ENCODE results near the gene UBE2M.
A peak's percentile ranks its signal among the peaks of the same experiment; 100 is the strongest.
"Not testable (repeated sequence)": the region's sequence is repeated elsewhere in the genome, so short reads cannot be mapped to it uniquely, and the experiment has no call there.

UBE2M gene

DNA sequence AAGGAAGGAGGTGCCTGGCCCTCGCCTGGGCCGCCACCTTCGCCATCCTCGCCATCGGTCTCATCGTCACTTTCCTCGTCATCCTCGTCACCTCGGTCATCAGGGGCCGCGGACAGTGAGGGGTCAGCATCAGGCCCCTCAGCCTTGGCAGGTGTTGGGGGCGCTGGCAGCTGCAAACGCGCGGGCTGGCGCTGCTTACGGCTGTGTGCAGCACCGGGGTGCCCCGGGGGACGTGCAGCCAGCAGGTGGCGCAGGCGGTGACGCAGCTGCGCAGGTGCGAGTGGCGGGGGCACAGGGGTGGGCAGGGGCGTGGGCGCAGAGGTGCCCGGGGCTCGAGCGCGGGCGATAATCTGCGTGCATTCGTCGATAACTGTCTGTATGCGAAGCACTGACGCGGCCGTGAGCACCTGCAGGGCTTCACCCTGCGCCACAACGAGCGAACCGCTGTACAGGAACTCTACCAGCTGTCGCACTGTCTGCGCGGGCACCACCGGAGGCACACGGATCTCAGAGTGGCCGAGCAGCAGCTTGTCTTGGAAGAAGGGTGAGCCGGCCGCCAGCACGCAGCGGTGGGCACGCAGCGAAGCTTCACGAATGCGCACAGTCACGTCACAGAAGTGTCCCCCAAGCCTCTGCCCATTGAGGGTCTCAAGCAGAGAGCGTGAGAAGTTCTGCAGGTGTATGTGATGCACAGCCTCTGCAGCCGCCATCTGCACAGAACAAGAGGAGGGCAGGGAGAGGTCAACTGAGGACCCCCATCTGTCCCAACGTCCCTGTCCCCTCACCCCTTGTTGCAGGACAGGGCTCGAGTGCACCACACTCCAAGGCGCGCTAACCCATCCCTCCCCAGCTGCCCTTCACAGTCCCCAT, 41.2 kb downstream of the UBE2M start:
- Histone ChIP-seq H3K4me1 (ENCODE audit: control insufficient read depth, insufficient read depth, low read length) (peaks cover 38% of the 10 kb centered on the region), H3K4me3 (ENCODE audit: low read length) (no peak overlapping the region), H3K27me3 (ENCODE audit: control insufficient read depth, insufficient read depth, low read length) (no peaks in the 10 kb centered on the region), H3K9ac (ENCODE audit: low read length) (no peak overlapping the region), H3K36me3 (ENCODE audit: control insufficient read depth, insufficient read depth, low read length) (no peaks in the 10 kb centered on the region), H3K9me3 (ENCODE audit: control insufficient read depth, low read length) (no peaks in the 10 kb centered on the region)

DNA sequence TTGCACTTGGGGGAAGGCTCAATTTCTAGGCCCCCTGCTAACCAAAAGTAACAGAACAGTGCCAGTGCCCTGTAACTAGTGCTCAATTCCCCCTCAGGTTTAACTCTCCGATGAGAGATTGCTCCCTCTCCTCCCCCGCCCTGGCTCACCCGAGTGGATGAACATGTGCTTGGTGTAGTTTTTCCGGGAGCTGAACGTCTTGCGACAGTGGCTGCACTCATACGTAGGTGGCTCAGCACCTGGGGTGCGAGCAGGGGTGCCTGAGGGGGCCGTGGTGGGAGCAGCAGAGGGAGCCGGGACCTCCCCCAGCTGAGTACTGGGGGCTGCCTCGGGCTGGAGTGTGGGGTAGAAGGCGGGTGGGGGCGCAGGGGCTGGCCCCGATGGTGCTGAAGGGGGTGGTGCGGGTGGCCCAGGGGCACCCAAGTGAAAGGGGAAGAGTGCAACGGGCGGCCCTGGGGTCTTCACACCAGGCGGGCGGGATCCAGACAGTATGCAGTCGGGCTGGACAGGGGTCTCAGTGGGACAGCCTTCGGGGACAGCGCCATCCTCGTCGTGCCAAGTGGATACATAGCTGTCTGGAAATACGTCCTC, 42.1 kb downstream of the UBE2M start:
- no peaks in the 10 kb centered on the region for H3K36me3 ChIP-seq (ENCODE audit: control insufficient read depth, insufficient read depth, low read length)
- peaks cover 40% of the 10 kb centered on the region for H3K4me1 ChIP-seq (ENCODE audit: control insufficient read depth, insufficient read depth, low read length)

DNA sequence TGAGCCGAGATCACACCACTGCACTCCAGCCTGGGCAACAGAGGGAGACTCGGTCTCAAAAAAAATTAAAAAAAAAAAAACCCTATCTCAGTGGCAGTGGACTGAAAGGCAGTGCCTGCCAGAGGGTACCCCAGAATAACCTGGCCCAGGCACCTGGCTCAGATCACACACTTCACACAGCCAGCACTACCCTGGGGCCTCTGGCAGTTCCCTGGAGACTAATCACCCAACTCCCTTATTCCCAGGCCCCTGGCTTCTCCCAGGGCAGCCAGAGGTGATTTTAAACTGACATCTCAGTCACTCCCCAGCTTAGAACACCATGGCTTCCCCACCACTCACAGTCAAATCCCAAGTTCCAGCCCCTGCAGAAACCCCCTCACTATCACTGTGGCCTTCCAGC, 43.2 kb downstream of the UBE2M start:
- no peaks in the 10 kb centered on the region for H3K36me3 ChIP-seq (ENCODE audit: control insufficient read depth, insufficient read depth, low read length)
- no peak overlapping the region for H3K4me3 ChIP-seq (ENCODE audit: low read length)
- H3K9me3 ChIP-seq (ENCODE audit: control insufficient read depth, low read length) = no peaks in the 10 kb centered on the region
- H3K4me1 ChIP-seq (ENCODE audit: control insufficient read depth, insufficient read depth, low read length) = peaks cover 38% of the 10 kb centered on the region
- no peaks in the 10 kb centered on the region for H3K27me3 ChIP-seq (ENCODE audit: control insufficient read depth, insufficient read depth, low read length)
- no peak overlapping the region for H3K9ac ChIP-seq (ENCODE audit: low read length)

More for the DNA sequence above, 42.1 kb downstream of the UBE2M start:
- Histone ChIP-seq H3K27me3 (ENCODE audit: control insufficient read depth, insufficient read depth, low read length) (no peaks in the 10 kb centered on the region), H3K9ac (ENCODE audit: low read length) (no peak overlapping the region), H3K9me3 (ENCODE audit: control insufficient read depth, low read length) (no peaks in the 10 kb centered on the region), H3K4me3 (ENCODE audit: low read length) (no peak overlapping the region)

DNA sequence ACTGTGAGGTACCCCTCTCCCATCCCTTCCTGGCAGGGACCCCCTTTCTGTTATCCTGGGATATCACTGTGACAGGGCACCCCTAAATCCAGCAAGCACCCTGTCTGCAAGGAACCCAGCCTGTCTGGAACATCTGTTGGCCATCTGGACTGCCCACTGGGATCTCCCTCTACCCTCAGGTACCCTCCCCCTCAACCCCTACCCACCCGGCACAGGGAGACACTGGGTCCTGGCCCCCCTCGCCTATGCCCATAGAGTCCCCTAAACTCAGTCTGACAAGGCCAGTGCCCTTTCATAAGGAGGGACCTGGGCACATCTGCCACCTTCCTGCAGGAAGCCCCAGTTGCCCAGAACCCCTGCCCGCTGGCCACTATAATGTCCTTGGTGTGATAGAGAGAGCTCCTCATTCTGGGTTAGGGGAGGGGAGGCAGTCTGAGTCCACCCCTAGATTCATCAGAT, 43.8 kb downstream of the UBE2M start:
- no peak overlapping the region for H3K4me3 ChIP-seq (ENCODE audit: low read length)
- no peaks in the 10 kb centered on the region for H3K27me3 ChIP-seq (ENCODE audit: control insufficient read depth, insufficient read depth, low read length)
- peaks cover 38% of the 10 kb centered on the region for H3K4me1 ChIP-seq (ENCODE audit: control insufficient read depth, insufficient read depth, low read length)
- no peaks in the 10 kb centered on the region for H3K36me3 ChIP-seq (ENCODE audit: control insufficient read depth, insufficient read depth, low read length)
- H3K9ac ChIP-seq (ENCODE audit: low read length) = peak overlapping the region; percentile 53
- no peaks in the 10 kb centered on the region for H3K9me3 ChIP-seq (ENCODE audit: control insufficient read depth, low read length)

DNA sequence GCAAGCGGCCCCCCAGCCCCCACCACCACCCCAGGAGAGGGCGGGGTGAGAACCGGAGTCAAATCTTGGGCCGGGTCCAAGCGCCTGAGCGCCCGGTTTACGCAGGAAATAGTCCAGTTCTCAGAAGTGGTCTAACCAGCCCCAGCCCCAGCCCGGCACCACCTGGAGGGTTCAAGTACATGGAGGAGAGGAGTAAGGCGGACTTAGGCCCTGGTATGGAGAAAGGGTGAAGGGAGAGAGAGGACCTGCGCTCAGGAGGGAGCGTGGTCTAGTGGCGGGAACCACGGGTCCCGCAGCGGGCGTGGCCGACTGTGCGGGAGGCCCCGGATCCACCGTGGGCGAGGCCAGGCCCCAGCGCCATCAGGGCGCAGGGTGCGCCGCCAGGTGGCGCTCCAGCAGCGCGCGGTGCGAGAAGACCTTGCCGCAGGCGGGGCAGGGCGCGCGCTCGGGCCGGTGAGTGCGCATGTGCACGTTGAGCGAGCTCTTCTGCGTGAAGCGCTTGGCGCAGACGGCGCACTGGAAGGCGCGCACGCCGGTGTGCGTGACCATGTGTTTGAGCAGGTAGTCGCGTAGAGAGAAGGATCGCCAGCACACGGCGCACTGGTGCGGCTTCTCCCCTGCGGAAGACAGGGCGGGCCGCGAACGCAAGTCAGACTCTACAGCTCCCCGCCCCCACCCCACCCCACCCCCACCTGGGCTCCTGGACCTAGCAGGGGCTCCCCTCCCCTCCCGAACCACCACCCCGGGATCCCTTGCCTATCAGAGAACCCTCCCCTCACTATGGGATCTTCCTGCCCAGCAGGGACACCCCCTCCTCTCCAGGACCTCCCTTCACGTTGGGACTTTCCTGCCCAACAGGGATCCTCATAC, 44.5 kb downstream of the UBE2M start:
- H3K4me1 ChIP-seq (ENCODE audit: control insufficient read depth, insufficient read depth, low read length) = peaks cover 38% of the 10 kb centered on the region
- H3K27me3 ChIP-seq (ENCODE audit: control insufficient read depth, insufficient read depth, low read length) = no peaks in the 10 kb centered on the region
- no peaks in the 10 kb centered on the region for H3K36me3 ChIP-seq (ENCODE audit: control insufficient read depth, insufficient read depth, low read length)
- H3K9me3 ChIP-seq (ENCODE audit: control insufficient read depth, low read length) = no peaks in the 10 kb centered on the region
- no peak overlapping the region for H3K4me3 ChIP-seq (ENCODE audit: low read length)
- peak overlapping the region; percentile 69 for H3K9ac ChIP-seq (ENCODE audit: low read length)

DNA sequence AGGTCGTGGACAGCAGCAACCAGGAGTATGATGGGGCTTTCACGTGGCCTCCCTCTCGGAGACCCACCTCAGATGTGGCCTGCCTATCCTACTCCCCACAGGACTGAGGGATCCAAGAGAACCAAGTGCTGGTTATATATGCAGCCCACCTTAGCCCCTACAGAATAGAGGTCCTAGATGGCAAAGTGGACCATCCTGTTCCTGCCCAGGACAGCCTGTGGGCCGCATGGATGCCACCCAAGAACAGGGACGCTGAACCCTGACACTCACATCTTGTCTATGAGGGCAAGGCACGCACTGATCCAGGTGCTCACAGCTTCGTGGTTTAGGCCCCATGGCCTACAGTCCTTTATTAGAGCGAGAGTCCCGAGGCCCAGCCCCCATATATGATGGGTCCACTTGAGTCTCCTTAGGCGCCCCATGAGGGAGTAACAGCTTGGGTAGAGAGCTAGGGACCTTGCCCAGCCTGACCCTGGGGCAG, 45.2 kb downstream of the UBE2M start:
- Histone ChIP-seq H3K9me3 (ENCODE audit: control insufficient read depth, low read length) (no peaks in the 10 kb centered on the region), H3K27me3 (ENCODE audit: control insufficient read depth, insufficient read depth, low read length) (no peaks in the 10 kb centered on the region), H3K36me3 (ENCODE audit: control insufficient read depth, insufficient read depth, low read length) (no peaks in the 10 kb centered on the region), H3K4me1 (ENCODE audit: control insufficient read depth, insufficient read depth, low read length) (peaks cover 33% of the 10 kb centered on the region), H3K9ac (ENCODE audit: low read length) (peak overlapping the region; percentile 69), H3K4me3 (ENCODE audit: low read length) (no peak overlapping the region)

DNA sequence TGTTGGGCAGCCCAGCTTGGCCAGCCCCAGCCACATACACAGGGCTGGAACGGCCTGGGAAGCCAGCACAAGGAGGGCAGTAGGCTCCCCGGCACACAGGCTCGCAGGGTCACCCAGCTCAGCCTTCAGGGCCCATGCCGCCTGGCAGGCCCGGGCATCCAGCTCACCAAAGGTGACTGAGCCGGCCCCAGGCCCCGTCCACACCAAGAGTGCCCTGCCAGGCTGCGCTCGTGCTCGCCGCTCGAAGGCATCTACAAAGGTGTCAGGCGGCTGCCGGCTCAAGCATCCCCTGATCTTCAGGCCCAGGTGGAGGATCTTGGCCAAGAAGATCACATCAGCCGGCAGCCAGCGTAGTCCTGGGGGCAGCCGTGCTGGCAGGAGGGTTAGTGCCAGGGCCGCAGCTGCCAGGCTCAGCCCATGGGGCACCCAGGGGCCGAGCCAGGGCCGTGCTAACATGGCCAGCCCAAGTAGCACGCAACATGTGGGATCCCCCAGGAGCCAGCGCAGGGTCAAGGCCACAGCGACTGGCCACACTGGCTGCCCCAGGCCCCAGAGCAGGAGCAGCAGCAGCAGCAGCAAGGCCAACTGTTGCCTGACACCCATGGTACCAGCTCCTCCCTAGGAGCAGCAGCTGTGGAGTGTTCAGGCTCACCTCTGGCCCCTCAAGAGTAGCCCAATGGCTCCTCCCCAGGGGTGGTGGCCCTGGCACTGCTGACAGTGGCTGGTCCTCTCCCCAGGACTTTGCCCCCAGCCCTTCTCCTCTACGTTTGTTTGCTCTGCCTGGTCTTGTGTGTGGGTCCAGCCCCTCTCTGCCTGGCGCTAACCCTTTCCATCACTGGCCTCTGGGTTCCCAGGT, 46.8 kb downstream of the UBE2M start, which contains the start of gene SLC27A5:
TSS of gene SLC27A5 (minus strand) at position 640 of the 856 bp plus-strand sequence. CDS start at position 603, 37 bp downstream.
- H3K36me3 ChIP-seq (ENCODE audit: control insufficient read depth, insufficient read depth, low read length) = no peaks in the 10 kb centered on the region
- H3K4me1 ChIP-seq (ENCODE audit: control insufficient read depth, insufficient read depth, low read length) = peaks cover 28% of the 10 kb centered on the region
- no peak within 1 kb of the TSS for H3K4me3 ChIP-seq (ENCODE audit: low read length)
- H3K9ac ChIP-seq (ENCODE audit: low read length) = no peak within 1 kb of the TSS
- H3K9me3 ChIP-seq (ENCODE audit: control insufficient read depth, low read length) = no peaks in the 10 kb centered on the region
- no peaks in the 10 kb centered on the region for H3K27me3 ChIP-seq (ENCODE audit: control insufficient read depth, insufficient read depth, low read length)

DNA sequence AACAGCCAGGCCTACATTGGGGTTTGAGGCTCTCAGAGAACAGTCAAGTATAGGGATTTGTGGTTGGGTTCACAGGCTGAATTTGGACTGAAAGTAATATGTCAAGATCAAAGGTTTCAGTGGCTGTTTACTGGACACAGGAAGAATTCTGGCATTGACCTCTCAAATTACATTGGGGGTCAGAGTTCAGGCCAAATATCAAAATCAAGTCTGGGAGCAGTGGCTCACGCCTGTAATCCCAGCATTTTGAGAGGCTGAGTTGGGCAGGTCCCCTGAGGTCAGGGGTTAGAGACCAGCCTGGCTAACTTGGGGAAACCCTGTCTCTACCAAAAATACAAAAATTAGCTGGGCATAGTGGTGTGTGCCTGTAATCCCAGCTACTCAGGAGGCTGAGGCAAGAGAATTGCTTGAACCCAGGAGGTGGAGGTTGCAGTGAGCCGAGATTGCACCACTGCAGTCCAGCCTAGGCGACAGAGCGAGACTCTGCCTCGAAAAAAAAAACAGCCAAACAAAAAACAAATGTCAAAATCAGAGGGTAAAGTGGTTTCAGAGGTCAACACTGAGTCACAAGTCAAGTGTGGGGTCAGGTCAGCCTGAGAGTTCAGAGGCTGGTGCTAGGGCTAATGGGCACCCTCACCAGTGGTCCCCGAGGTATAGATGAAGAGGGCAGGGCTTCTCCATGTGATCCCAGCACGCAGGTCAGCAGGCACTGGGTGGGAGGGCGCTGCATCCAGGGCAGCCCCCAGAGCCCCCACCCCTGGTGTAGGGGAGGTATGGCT, 48.1 kb downstream of the UBE2M start:
- Histone ChIP-seq H3K9ac (ENCODE audit: low read length) (no peak overlapping the region), H3K4me1 (ENCODE audit: control insufficient read depth, insufficient read depth, low read length) (peaks cover 28% of the 10 kb centered on the region), H3K27me3 (ENCODE audit: control insufficient read depth, insufficient read depth, low read length) (no peaks in the 10 kb centered on the region), H3K4me3 (ENCODE audit: low read length) (no peak overlapping the region), H3K36me3 (ENCODE audit: control insufficient read depth, insufficient read depth, low read length) (no peaks in the 10 kb centered on the region), H3K9me3 (ENCODE audit: control insufficient read depth, low read length) (no peaks in the 10 kb centered on the region)

DNA sequence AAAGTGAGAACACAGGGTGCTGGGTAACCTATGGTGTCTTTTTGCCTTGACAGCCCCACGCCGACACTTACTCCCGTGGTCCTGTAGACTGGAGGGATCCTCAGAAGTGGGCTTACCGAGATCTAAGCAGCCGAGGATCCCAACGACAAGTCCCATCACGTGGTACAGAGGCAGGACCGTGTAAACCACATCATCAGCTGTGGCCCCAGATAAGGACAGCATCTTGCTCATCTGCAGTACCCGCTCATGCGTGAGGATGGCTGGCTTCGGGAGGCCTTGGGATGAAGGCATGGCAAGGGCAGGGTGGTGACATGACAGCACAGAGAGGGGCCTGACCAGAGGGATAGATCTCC, 48.7 kb downstream of the UBE2M start:
- Histone ChIP-seq H3K9me3 (ENCODE audit: control insufficient read depth, low read length) (no peaks in the 10 kb centered on the region), H3K4me3 (ENCODE audit: low read length) (no peak overlapping the region), H3K9ac (ENCODE audit: low read length) (no peak overlapping the region), H3K4me1 (ENCODE audit: control insufficient read depth, insufficient read depth, low read length) (peaks cover 27% of the 10 kb centered on the region), H3K36me3 (ENCODE audit: control insufficient read depth, insufficient read depth, low read length) (no peaks in the 10 kb centered on the region), H3K27me3 (ENCODE audit: control insufficient read depth, insufficient read depth, low read length) (no peaks in the 10 kb centered on the region)

DNA sequence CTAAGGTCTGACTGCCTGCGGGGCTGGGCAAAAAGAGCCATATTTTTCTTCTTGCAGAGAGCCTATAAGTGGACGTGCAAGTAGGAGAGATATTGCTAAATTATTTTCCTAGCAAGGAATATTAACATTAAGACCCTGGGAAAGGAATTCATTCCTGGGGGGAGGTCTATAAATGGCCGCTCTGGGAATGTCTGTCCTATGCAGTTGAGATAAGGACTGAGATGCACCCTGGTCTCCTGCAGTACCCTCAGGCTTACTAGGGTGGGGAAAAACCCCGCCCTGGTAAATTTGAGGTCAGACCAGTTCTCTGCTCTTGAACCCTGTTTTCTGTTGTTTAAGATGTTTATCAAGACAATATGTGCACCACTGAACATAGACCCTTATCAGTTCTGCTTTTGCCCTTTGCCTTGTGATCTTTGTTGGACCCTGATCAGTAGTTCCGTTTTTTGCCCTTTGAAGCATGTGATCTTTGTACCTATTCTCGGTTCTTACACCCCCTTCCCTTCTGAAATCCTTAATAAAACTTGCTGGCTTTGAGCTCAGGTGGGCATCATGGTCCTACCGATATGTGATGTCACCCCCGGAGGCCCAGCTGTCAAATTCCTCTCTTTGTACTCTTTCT, 50.7 kb downstream of the UBE2M start:
- not testable (repeated sequence) for H3K9me3 ChIP-seq (ENCODE audit: control insufficient read depth, low read length); H3K4me3 ChIP-seq (ENCODE audit: low read length); H3K27me3 ChIP-seq (ENCODE audit: control insufficient read depth, insufficient read depth, low read length); H3K36me3 ChIP-seq (ENCODE audit: control insufficient read depth, insufficient read depth, low read length); H3K9ac ChIP-seq (ENCODE audit: low read length)
- peaks cover 11% of the 10 kb centered on the region for H3K4me1 ChIP-seq (ENCODE audit: control insufficient read depth, insufficient read depth, low read length)
